GM12878 (cell line): ENCODE results near the gene ELOVL5. TPM values are rescaled to one million over a fixed set of nuclear protein-coding genes. Genes with fewer than 3 reads are reported as not detected.

Experiments
- CTCF ChIP-seq, 3 experiments: IDR thresholded peaks in 2 of 3; conservative IDR thresholded peaks in 1 of 3; 2 replicates each; pipeline ENCODE4 v1.5.1; 2011; ENCODE audit warnings: low read depth in 3 of 3, low read length in 3 of 3, mild to moderate bottlenecking in 3 of 3, control low read depth in 2 of 3, moderate library complexity in 2 of 3, inconsistent platforms in 1 of 3, mixed read lengths in 1 of 3; ENCODE audit not compliant: control insufficient read depth in 2 of 3, insufficient read depth in 1 of 3; ENCODE audit errors: extremely low read depth in 1 of 3
- HDAC6 ChIP-seq: fragments of 200-600 bp; sonication (generic); IDR thresholded peaks from one replicate; pipeline ENCODE4 v1.8.0; 2017; ENCODE audit warnings: antibody characterized with exemption; ENCODE audit not compliant: unreplicated experiment
- JUNB ChIP-seq: IDR thresholded peaks from 2 replicates; pipeline ENCODE4 v1.6.1; 2016; ENCODE audit warnings: antibody characterized with exemption, mild to moderate bottlenecking
- NKRF ChIP-seq: fragments of 450-650 bp; conservative IDR thresholded peaks from 2 replicates; pipeline ENCODE4 v1.6.1; 2017; ENCODE audit warnings: mild to moderate bottlenecking, moderate library complexity
- PAX5 ChIP-seq: IDR thresholded peaks from 2 replicates; pipeline ENCODE4 v1.6.1; 2011; ENCODE audit warnings: low read depth, low read length, borderline replicate concordance
- REST ChIP-seq: IDR thresholded peaks from 2 replicates; pipeline ENCODE4 v1.6.1; 2012; ENCODE audit warnings: mild to moderate bottlenecking, low read depth, low read length
- SKIL ChIP-seq: fragments of 450-650 bp; IDR thresholded peaks from 2 replicates; pipeline ENCODE4 v1.6.1; 2017; ENCODE audit warnings: mild to moderate bottlenecking, low read depth, inconsistent platforms; ENCODE audit not compliant: poor library complexity, severe bottlenecking
- ZBTB33 ChIP-seq: fragments of 450-650 bp; IDR thresholded peaks from 2 replicates; pipeline ENCODE4 v1.6.1; 2017; ENCODE audit warnings: mild to moderate bottlenecking
- ZNF24 ChIP-seq: fragments of 450-650 bp; IDR thresholded peaks from 2 replicates; pipeline ENCODE4 v1.6.1; 2017; ENCODE audit warnings: antibody characterized with exemption, mild to moderate bottlenecking
- polyA plus RNA-seq, 11 experiments: library from polyadenylated mRNA; depleted of rRNA in 4 of 11; unstranded in 6 of 11; stranded (reverse) in 5 of 11; fragments of >200 nt; fragmentation: Nextera tagmentation in 4 of 11; fragmentation: Illumina TruSeq in 1 of 11; extraction: Ambion mirVana in 4 of 11; extraction: Trizol in 1 of 11; gene quantifications; 1 replicate in 1 of 11; 2 replicates in 10 of 11; pipeline versions ENCODE4 v1.2.1 to v1.2.3, GENCODE V29; 2011 to 2016; ENCODE audit warnings: inconsistent platforms in 2 of 11, missing spikeins in 2 of 11, low read depth in 1 of 11
- total RNA-seq, 4 experiments: library from RNA; depleted of rRNA in 3 of 4; stranded (reverse); fragments of >200 nt in 3 of 4; fragmentation: Illumina TruSeq in 1 of 4; extraction: Trizol in 1 of 4; gene quantifications; 2 replicates each; pipeline versions ENCODE4 v1.2.1 to v1.2.3, GENCODE V29; 2013 to 2021

ELOVL5 gene
- total and polyA plus RNA-seq, 10 of the 15 experiments (the other 5 are each of a cell fraction or from before 2014, with no cell fraction given), result 156 to 241 (median 196) TPM

GRCh38 chr6:53369051-53369450, 20.3 kb upstream of the ELOVL5 start (continued):
- TF ChIP-seq REST (no peak), SKIL (no peak), JUNB (no peak), CTCF (IDR thresholded peaks at IDR 0.05 in 2 of 3, conservative IDR thresholded peaks at IDR 0.05 in 1 of 3; ENCODE audit: control insufficient read depth in 2 of 3, extremely low read depth in 1 of 3, insufficient read depth in 1 of 3, low read depth in 3 of 3, low read length in 3 of 3) (no peak), NKRF (no peak), HDAC6 (no peak), ZNF24 (no peak), PAX5 (no peak), ZBTB33 (no peak)
